Globus pallidus (tissue), 1 donor: ENCODE results near the gene POMT1.
"Not testable (repeated sequence)": the region's sequence is repeated elsewhere in the genome, so short reads cannot be mapped to it uniquely, and the experiment has no call there.

ENCODE experiments used
- DNase-seq: peaks from one replicate; pipeline ENCODE4 v3.0.0-alpha.2; 2015; ENCODE audit warnings: low spot score

POMT1 gene, protein sequence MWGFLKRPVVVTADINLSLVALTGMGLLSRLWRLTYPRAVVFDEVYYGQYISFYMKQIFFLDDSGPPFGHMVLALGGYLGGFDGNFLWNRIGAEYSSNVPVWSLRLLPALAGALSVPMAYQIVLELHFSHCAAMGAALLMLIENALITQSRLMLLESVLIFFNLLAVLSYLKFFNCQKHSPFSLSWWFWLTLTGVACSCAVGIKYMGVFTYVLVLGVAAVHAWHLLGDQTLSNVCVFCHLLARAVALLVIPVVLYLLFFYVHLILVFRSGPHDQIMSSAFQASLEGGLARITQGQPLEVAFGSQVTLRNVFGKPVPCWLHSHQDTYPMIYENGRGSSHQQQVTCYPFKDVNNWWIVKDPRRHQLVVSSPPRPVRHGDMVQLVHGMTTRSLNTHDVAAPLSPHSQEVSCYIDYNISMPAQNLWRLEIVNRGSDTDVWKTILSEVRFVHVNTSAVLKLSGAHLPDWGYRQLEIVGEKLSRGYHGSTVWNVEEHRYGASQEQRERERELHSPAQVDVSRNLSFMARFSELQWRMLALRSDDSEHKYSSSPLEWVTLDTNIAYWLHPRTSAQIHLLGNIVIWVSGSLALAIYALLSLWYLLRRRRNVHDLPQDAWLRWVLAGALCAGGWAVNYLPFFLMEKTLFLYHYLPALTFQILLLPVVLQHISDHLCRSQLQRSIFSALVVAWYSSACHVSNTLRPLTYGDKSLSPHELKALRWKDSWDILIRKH

DNA sequence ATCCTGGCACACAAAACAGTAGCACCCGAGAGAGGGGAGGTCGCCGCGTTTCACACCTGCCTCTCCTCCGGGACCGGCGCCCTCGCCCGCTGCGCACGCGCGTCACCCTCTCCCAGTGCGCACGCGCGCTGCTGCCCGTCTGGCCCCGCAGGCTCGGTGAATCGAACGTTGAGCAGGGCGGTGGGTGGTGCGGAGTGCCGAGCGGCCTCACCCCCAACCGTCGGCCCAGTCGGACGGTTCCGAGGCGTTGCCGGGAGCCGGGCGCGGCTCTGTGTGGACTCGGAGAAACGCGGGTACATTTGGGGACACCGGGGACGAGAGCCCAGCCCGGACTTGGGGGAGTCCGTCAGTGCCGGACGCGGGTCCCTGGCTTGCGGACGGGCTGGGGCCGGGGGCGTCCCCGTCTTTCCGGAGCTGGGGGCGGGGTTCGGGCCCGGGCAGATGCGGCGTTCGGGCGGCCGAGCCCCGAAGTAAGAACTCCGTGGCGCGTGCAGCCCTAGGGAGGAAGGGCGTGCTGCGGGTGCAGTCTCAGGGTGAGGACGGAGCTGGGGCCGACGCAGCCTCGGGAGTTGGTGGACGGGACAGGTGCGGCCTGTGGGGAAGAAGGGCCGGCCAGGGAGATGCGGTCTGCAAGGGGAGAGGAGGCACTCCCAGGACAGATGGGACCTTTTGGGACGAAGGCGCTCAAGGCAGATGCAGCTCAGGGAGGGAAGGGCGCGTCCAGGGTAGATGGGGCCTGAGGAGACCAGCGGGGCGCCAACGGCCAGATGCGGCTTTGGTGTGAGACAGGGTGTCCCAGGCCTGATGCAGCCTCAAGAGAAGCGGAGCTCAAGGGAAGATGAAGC lies at the start of gene POMT1:
Gene POMT1 (plus strand): TSS at position 138 of the 845 bp plus-strand sequence. CDS start 1,301 bp downstream, outside the sequence.
- DNase-seq, result peak; percentile 80

DNA sequence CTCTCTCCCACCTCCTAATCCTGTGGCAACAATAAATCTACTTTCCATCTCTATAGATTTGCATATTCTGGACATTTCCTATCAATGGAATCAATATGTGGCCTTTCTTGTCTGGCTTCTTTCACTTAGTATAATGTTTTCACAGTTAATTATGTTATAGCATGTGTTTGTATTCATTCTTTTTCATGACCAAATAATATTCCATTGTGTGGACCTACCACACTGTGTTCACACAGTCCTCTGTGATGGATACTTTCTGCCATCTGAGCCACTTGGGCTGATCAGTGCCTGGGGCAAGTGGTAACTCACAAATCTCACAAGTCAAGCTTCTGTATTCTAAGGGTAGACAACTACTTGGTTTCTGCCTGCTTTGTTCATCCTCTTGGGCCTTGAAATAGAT lies 48.7 kb upstream of the POMT1 start:
- DNase-seq, result no peak

DNA sequence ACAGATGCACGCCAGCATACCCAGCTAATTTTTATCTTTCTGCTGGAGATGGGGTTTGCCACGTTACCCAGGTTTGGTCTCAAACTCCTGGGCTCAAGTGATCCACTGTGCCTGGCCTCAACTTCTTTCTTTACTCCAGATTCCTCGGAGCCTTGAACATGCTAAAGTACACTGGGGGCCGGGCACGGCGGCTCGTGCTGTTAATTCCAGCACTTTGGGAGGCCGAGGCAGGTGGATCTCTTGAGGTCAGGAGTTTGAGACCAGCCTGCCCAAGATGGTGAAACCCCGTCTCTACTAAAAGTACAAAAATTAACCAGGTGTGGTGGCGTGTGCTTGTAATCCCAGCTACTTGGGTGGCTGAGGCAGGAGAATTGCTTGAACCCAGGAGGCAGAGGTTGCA lies 47.1 kb upstream of the POMT1 start:
- not testable (repeated sequence) for DNase-seq

DNA sequence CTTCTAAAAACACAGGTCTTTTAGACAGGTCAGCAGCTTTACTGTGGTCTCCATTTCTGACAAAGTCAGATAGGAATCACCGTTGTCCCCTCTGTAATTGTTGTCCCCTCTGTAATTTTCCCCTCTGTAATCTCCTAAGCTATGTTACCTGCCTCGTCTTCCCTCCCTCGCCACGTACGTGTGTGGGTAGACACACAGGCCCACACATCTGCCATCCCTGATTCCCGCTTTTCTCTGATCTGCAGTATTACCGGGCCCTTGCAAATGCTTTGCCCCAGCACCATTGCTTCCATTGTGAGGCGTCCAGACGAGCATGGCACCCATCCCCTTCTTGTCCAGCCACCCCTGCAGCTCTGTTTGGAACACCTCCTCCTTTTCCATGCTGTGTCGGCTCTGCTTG lies 45.0 kb upstream of the POMT1 start:
- no peak for DNase-seq

DNA sequence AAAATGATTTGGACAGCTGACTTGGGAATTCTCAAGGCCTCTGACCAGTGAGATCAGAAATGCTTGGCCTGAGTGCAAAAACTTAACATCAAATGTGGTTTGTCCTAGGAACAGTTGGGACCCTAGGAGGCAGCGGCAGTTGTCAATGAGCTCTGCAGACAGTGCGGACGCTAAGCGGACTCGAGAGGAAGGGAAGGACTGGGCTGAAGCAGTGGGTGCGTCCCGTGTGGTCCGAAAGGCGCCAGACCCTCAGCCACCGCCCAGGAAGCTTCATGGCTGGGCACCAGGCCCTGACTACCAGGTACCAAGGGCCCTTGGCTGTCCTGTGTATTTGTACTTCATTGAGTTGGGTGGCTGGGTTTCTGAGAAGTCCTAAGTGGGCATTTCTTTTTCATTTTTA lies 43.7 kb upstream of the POMT1 start:
- no peak for DNase-seq

DNA sequence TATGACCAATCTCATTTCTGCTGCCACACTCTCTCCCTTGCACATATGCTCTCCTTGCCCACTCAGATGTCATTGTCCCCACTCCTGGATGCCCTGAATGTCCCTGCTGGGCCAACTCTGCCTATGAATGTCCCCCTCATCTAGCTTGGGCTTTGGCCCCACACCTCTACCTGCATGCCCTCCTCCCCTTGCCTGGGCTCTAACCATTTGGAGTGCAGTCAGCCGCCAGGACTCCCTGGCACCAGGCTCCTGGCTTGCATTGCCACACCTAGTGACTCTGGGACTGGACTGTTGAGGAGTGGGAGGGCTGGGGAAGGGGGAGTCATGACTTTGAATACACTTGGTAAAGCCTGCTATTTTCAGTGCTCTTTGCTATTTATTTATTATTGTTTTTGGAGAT lies 41.6 kb upstream of the POMT1 start:
- no peak for DNase-seq

DNA sequence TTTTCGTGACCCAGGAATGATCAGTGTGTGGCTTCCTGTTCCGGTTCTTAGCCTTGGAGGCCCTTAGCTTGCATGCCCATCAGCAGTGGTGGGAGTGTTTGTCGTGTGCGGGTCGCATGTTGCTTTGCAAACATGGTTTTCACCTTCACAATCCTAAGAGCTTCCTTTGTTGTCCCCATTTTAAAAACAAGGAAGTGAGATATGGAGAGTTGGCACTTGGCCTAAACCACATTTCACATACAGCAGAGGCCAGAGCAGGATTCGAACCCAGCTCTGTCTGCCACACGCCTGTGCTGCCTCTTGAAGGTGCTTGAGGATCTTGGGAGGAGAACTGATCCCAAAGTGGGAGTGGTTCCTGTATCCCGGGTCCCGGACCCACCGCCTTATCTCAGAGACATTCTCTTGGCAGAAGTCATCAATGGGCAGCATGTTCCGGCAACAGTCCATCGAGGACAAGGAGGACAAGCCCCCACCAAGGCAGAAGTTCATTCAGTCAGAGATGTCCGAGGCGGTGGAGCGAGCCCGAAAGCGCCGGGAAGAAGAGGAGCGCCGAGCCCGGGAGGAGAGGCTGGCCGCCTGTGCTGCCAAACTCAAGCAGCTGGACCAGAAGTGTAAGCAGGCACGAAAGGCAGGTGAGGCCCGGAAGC lies 38.2 kb upstream of the POMT1 start:
- DNase-seq, result no peak

DNA sequence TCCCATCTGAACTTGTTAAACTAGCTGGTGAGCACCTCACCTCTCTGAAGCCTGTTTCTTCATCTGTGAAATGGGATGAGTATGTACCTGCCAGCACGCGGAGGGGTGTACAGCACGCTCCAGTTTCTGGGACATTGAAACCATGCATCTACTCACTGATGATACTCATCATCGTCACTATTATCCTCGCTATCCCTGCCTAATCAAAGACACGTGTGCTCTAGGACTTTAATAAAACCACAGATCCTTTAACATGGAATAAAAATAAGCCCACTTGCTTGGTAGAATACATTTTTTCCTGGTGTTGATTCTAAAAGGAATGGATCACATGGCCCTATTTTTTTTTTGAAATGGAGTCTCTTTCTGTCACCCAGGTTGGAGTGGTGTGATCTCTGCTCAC lies 37.3 kb upstream of the POMT1 start:
- DNase-seq, result no peak

DNA sequence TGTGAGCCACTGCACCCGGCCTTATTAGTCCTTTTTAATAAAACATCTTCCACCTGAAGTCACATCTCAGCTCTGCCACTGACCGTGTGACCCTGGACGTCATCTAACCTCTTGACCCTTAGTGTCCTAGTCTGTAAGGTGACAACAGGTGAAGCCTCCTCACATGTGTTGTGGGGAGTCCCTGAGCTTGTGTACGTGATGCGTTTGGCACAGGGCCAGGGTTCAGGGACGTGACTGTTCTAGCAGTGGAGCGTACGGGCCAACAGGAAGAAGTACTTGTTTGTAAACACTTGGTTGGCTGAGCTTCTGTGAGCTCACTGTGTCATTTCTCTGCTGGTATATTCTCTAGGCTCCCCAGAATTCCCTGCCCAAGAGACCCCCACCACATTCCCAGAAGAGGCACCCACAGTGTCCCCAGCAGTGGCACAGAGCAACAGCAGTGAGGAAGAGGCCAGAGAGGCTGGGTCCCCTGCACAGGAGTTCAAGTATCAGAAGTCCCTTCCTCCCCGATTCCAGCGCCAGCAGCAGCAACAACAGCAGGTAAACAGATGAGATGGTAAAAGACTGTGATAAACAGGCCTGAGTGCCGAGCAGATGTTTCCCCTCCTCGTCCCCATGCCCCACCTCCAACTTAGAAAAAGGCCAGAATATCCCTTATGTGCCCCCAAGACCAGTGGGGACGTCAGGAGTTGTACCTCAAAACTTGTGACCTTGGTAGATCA lies 35.3 kb upstream of the POMT1 start:
- no peak for DNase-seq

DNA sequence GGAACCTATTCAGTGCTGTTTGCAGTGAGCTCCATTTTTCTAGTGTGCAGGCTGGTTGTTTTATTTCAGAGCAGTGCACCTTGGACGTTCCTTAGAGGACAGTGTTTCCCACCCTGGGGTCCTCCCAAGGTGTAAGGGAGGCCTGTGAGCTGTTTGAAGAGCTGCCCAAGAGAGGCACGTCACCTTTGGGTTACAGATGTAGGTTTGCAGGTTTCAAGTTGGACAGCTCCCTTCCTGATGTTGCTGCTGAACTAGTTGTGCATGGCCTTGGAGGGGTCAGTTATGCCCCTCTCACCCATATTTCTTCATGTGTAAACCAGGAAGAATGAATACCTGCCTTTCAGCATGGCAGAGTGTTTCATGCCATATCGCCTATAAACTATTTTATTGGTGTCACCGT lies 34.7 kb upstream of the POMT1 start:
- DNase-seq, result no peak

DNA sequence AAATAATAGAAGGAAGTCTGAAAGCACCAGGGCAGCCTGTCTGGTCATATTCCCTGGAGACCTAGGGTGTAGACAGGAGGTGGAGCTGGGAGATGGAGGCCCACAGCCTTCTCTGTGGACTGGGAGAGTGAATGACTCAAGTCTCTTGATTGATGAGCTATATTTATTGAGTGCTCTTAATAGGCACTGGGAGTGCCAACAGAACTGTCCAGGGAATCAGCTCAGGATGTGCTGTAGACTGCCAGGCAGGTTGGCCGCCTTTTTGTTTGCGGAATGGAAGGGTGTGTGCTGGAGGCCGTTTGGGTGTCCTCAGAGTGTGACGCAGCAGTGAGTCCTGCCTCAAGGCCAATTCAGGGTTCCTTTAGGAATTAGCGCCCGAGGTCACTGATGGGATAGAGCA lies 33.4 kb upstream of the POMT1 start:
- DNase-seq, result no peak

DNA sequence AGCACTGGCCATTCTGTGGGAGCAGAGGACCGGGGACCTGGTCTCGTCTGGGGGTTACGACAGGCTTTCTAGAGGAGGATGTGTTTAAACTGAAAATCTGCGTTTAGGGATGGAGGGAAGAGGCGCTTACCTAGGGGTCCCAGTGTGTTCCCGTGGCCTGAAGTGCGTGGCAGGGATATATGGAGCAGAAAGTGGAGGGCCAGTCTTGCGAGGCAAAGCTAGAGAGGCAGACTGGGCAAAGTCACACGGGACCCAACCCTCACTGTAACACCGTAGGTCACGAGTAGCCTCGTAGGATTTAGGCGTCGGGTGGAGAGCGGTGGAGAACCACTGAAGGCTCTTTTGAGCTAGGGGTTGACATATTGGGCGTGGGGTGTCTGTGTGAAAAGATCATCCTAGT lies 32.8 kb upstream of the POMT1 start:
- DNase-seq, result no peak

DNA sequence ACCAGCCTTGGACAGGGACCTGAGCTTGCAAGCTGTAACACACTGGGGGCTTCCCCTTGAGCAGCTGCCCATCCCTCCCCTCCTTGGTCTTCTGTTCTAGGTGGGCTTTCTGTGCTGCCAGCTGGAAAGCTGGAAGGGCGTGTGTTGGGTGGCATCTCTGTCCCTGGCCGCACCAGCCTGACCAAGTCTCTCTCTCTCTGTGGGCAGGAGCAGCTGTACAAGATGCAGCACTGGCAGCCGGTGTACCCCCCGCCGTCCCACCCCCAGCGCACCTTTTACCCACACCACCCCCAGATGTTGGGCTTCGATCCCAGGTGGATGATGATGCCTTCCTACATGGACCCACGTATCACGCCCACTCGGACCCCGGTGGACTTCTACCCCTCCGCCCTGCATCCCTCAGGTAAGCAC lies 32.1 kb upstream of the POMT1 start:
- no peak for DNase-seq

DNA sequence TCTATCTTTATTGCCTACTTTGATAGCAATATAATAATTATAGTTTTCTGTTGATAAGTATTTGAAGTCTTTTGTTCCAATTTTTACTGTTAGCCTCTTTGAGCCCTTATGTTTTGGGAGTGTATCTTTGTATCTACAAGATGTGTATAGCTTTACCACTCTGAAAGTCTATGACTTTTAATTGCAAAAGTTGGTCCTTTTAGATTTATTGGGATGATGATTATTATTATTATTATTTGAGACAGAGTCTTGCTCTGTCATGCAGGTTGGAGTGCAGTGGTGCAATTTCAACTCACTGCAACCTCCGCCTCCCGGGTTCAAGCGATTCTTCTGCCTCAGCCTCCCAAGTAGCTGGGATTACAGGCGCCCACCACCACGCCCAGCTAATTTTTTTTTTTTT lies 30.6 kb upstream of the POMT1 start:
- DNase-seq, result not testable (repeated sequence)

DNA sequence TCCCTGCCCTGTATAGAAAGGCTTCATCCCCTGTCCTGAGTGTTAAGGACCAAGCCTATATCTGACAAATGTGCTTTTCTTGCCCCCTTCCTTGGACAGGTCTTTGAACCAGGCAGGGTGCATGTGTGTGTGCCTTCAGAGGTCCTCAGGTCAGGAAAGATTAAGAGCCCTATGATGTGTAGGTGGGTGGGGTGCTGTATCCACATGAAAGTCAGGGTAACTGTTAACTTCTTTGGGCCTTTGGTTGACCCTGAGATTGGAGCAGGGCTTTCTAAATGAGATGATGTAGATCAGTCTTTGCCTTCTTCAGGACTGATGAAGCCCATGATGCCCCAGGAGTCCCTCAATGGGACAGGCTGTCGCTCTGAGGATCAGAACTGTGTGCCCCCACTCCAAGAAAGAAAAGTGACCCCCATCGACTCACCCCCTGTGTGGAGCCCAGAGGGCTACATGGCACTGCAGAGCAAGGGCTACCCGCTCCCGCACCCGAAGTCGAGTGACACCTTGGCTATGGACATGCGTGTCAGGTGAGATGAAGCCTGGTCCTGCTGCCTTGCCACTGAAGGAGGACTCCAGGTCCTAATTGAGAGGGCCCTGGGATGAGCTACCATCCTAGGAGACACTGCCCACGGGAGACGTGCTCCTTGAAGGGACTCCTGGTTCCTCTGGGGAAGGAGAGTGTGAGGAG lies 29.4 kb upstream of the POMT1 start:
- DNase-seq, result no peak

DNA sequence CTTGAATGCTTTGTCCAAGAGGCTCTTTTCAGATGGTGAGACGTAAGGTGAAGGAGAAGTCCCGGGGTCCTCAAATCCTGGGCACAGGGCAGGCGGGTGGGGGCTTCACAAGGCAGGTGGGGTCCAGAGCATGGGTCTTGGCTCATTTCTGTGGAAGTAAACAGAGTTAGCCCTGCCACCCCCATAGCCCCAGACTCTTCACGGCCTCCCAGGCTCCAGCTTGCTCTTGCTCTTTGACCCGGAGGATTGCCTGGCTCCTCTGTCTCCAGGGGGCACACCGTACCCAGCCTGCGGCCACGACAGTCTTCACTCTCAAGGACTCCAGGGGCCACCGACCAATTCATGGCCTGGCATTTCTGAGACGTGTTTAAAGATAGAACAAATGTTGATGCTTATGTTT lies 28.8 kb upstream of the POMT1 start:
- no peak for DNase-seq

DNA sequence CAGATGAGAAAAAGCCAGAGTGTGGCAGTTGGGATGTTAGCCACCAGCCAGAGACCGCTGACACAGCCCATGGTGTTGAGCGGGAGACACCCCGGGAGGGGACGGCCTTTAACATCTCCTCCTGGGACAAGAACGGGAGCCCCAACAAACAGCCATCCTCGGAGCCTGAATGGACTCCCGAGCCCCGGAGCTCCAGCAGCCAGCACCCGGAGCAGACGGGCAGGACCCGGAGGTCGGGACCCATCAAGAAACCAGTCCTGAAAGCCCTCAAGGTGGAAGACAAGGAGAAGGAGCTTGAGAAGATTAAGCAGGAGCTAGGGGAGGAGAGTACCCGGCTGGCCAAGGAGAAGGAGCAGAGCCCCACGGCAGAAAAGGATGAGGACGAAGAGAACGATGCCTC lies 28.0 kb upstream of the POMT1 start:
- no peak for DNase-seq

DNA sequence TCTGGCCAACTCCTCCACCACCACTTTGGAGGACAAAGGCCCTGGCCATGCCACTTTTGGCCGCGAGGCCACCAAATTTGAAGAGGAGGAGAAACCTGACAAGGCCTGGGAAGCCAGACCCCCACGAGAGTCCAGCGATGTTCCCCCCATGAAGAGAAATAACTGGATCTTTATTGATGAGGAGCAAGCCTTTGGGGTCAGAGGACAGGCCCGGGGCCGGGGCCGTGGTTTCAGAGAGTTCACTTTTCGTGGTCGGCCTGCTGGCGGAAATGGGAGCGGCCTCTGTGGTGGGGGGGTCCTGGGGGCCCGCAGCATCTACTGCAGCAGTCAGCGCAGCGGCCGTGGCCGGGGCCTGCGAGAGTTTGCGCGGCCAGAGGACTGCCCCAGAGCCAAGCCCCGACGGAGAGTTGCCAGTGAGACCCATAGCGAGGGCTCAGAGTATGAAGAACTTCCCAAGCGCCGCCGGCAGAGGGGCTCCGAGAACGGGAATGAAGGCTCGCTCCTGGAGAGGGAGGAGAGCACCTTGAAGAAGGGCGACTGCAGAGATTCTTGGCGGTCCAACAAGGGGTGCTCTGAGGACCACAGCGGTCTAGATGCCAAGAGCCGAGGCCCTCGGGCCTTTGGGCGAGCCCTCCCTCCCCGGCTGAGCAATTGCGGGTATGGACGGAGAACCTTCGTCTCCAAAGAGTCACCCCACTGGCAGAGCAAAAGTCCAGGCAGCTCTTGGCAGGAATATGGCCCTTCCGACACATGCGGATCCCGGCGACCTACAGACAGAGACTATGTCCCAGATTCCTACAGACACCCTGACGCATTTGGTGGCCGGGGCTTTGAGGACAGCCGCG lies 27.4 kb upstream of the POMT1 start:
- peak; percentile 26 for DNase-seq

DNA sequence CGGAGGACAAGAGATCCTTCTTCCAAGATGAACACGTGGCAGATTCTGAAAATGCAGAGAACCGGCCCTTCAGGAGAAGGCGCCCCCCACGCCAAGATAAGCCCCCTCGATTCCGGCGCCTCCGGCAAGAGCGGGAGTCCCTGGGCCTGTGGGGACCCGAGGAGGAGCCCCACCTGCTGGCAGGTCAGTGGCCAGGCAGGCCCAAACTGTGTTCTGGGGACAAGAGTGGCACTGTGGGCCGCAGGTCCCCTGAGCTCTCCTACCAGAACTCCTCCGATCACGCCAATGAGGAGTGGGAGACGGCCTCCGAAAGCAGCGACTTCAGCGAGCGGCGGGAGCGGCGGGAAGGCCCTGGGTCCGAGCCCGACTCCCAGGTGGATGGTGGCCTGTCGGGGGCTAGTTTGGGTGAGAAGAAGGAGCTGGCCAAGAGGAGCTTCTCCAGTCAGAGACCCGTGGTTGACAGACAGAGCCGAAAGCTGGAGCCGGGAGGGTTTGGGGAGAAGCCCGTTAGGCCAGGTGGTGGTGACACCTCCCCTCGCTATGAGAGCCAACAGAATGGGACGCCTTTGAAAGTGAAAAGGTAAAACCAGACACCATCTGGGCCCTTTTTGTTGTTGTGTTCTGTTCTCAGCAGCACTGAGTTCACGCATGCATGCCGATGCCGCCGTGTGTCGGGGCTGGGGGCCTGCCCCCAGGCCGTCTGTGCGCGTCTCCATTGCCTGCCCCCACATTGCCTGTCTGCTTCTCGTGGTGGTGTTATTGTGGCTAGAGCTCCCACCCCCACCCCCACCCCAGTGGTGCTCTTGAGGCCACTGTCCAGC lies 26.6 kb upstream of the POMT1 start:
- DNase-seq, result no peak
